ENCODE data around the gene OR10V1.

GRCh38 chr11:59678813-59679165 lies 34.9 kb downstream of the OR10V1 start:
- TF ChIP-seq POLR2A (IDR thresholded peaks at IDR 0.05; ENCODE audit: low read depth, low read length) (no peak), TAF1 (IDR thresholded peaks at IDR 0.05; ENCODE audit: low read depth, low read length) (no peak)

Measured in GM12891 (cell line).